Fibroblast of the aortic adventitia (primary cell): Measurements from ENCODE around the gene BTBD16. TPM values are rescaled to one million over a fixed set of nuclear protein-coding genes. Genes with fewer than 3 reads are reported as not detected.

Experiments
- DNase-seq: peaks from one replicate; pipeline ENCODE4 v3.0.0-alpha.2; 2010; ENCODE audit warnings: low read depth
- H3K4me3 ChIP-seq: 2 replicates; pipeline ENCODE4 v1.5.1; 2011; ENCODE audit warnings: low read depth, mild to moderate bottlenecking, control low read depth, low read length, moderate library complexity
- CTCF ChIP-seq: IDR thresholded peaks from 2 replicates; pipeline ENCODE4 v1.5.1; 2011; ENCODE audit warnings: mild to moderate bottlenecking, low read length, control low read depth, inconsistent platforms; ENCODE audit not compliant: insufficient read depth
- small RNA-seq: library from RNA; depleted of rRNA; stranded (forward); fragments of <200 nt; gene quantifications from one replicate; pipeline ENCODE3, GENCODE V24; 2012
- total RNA-seq: library from RNA; depleted of rRNA; stranded (reverse); fragments of >200 nt; gene quantifications from 2 replicates; pipeline ENCODE4 v1.2.3, GENCODE V29; 2012; ENCODE audit warnings: low replicate concordance

BTBD16 gene
- total RNA-seq, 1 donor = 0.09 TPM

- no peak for TF ChIP-seq CTCF
- no peak overlapping the region for H3K4me3 ChIP-seq
- DNase-seq = no peak
Measured at GRCh38 chr10:122379537-122379936, 108.4 kb downstream of the BTBD16 start.

GRCh38 chr10:122380703-122381102 is 109.6 kb downstream of the BTBD16 start:
- H3K4me3 ChIP-seq = no peak overlapping the region
- no peak for TF ChIP-seq CTCF
- DNase-seq = no peak

- no peak overlapping the region for H3K4me3 ChIP-seq
- DNase-seq = no peak
- no peak for TF ChIP-seq CTCF
Measured at GRCh38 chr10:122381680-122382079, 110.6 kb downstream of the BTBD16 start.

- no peak for DNase-seq
- no peak for TF ChIP-seq CTCF
- no peak overlapping the region for H3K4me3 ChIP-seq
Measured at GRCh38 chr10:122386514-122386913, 115.4 kb downstream of the BTBD16 start.

GRCh38 chr10:122387572-122387971 is 116.5 kb downstream of the BTBD16 start:
- no peak for TF ChIP-seq CTCF
- no peak overlapping the region for H3K4me3 ChIP-seq
- DNase-seq = no peak

Small RNA genes lying within 50 kb of the gene (small RNA-seq; reads per million reads assigned to genes)
- not detected for gene RNU6-728P

Other genes starting within 250 kb of the BTBD16 start
- 16.5 and 29.8 TPM in 2 replicates for gene PLEKHA1, start 103.4 kb downstream of the BTBD16 start, total RNA-seq
- gene ARMS2, start 183.4 kb downstream of the BTBD16 start, total RNA-seq = not detected in 2 replicates
- 55.5 and 156 TPM in 2 replicates for gene HTRA1, start 190.3 kb downstream of the BTBD16 start, total RNA-seq